Measurements from ENCODE around the gene IFNL4.

DNA sequence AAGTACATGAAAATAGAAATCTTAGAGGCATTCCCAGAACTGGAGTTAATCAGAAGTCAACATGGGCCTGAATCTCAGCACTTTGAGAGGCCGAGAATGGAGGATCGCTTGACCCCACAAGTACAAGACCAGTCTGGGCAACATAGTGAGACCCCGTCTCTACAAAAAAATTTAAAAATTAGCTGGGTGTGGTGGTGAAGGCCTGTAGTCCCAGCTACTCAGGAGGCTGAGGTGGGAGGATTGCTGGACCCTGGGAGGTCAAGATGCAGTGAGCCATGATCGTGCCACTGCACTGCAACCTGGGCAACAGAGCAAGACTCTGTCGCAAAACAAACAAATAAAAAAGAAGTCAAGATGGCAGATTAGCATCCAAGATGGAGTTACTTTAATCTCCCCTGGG, 28.1 kb upstream of the IFNL4 start:
- TF ChIP-seq, protein P1, sequence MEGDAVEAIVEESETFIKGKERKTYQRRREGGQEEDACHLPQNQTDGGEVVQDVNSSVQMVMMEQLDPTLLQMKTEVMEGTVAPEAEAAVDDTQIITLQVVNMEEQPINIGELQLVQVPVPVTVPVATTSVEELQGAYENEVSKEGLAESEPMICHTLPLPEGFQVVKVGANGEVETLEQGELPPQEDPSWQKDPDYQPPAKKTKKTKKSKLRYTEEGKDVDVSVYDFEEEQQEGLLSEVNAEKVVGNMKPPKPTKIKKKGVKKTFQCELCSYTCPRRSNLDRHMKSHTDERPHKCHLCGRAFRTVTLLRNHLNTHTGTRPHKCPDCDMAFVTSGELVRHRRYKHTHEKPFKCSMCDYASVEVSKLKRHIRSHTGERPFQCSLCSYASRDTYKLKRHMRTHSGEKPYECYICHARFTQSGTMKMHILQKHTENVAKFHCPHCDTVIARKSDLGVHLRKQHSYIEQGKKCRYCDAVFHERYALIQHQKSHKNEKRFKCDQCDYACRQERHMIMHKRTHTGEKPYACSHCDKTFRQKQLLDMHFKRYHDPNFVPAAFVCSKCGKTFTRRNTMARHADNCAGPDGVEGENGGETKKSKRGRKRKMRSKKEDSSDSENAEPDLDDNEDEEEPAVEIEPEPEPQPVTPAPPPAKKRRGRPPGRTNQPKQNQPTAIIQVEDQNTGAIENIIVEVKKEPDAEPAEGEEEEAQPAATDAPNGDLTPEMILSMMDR (conservative IDR thresholded peaks at IDR 0.05; ENCODE audit: low read length) = no peak
- no peak for TF ChIP-seq EZH2phosphoT487 (IDR thresholded peaks at IDR 0.05; ENCODE audit: borderline replicate concordance)
